Tibial nerve (tissue), 3 donors: ENCODE measurements around the gene DISP3.

Source experiments
- POLR2A ChIP-seq, 2 donors: fragments of 450-650 bp; IDR thresholded peaks; one replicate each; pipeline ENCODE4 v1.6.1; 2017; ENCODE audit warnings: antibody characterized with exemption in 2 of 2, mild to moderate bottlenecking in 2 of 2, moderate library complexity in 2 of 2
- TF ChIP-seq, protein P1 (sequence below), 5 experiments: fragments of 200-600 bp in 3 of 5; fragments of 450-650 bp in 2 of 5; sonication (generic) in 3 of 5; IDR thresholded peaks; one replicate each; pipeline ENCODE4 v1.5.1; 2016 to 2019; ENCODE audit warnings: antibody characterized with exemption in 5 of 5, mild to moderate bottlenecking in 3 of 5, moderate library complexity in 2 of 5

DNA sequence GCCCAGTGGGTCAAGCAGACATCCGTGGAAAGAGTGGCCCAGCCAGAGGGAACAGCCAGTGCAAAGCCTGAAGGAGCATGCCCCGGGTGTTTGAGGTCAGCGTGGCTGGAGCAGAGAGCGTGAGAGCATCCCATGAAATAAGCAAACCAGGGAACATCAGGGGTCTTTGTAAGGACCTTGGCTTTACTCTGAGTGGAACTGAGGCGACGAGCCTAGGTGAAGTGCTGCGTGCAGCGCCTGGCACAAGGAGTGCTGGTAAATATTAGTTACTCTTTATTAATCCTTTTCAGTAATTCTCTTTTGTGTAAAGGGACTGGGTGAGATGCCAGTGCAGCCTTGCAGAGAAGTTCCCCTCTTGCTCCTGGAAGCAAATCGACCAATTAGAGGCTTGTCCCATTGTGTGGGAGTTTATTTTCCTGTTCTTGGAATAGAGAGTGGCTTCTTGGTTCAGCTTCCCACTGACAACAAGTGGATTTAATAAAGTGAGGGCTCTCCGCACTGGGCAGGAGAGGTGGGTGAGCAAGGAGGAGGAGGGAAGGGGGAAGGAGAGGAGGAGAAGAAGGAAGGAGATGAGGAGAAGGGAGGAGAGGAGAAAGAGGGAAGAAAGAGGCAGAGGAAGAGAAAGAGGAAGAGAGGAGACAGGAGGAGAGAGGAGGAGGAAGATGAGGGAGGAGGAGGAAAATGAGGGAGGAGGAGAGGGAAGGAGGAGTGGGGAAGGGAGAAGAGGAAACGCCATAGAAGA, 37.6 kb upstream of the DISP3 start:
- TF ChIP-seq, protein P1, sequence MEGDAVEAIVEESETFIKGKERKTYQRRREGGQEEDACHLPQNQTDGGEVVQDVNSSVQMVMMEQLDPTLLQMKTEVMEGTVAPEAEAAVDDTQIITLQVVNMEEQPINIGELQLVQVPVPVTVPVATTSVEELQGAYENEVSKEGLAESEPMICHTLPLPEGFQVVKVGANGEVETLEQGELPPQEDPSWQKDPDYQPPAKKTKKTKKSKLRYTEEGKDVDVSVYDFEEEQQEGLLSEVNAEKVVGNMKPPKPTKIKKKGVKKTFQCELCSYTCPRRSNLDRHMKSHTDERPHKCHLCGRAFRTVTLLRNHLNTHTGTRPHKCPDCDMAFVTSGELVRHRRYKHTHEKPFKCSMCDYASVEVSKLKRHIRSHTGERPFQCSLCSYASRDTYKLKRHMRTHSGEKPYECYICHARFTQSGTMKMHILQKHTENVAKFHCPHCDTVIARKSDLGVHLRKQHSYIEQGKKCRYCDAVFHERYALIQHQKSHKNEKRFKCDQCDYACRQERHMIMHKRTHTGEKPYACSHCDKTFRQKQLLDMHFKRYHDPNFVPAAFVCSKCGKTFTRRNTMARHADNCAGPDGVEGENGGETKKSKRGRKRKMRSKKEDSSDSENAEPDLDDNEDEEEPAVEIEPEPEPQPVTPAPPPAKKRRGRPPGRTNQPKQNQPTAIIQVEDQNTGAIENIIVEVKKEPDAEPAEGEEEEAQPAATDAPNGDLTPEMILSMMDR (IDR thresholded peaks at IDR 0.05) = no peak
- TF ChIP-seq POLR2A (IDR thresholded peaks at IDR 0.05) = no peak
